Stimulated activated CD8-positive, alpha-beta memory T cell treated with anti-CD3 and anti-CD28 coated beads, Interleukin-15, amount 100 ng/mL, for 48 hours (primary cell): ENCODE results near the gene ATRNL1.
"Not testable (repeated sequence)": the region's sequence is repeated elsewhere in the genome, so short reads cannot be mapped to it uniquely, and the experiment has no call there.

ENCODE experiments used
- DNase-seq, 2 donors: peaks; one replicate each; pipeline ENCODE4 v3.0.0-alpha.2; 2020; ENCODE audit warnings: low read depth in 2 of 2

The ATRNL1 gene

DNA sequence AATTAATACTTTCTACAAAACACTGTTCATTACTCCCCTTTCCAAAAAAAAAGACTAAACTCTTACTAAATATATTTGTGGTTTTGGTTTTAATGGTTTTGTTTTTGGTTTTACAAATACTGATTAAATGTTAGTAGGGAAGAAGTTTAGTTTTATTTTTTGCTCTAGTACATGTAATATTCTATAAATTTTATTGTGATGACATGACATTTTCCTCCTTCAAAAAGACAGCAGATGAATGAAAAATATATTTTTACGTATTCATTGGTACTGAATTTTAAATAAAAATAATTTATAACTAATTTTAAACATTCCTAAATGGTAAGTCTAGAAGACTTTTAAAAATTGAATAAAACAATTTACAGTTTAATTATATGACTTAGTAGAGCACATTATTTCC is 667.0 kb downstream of the ATRNL1 start:
- no peak for DNase-seq

DNA sequence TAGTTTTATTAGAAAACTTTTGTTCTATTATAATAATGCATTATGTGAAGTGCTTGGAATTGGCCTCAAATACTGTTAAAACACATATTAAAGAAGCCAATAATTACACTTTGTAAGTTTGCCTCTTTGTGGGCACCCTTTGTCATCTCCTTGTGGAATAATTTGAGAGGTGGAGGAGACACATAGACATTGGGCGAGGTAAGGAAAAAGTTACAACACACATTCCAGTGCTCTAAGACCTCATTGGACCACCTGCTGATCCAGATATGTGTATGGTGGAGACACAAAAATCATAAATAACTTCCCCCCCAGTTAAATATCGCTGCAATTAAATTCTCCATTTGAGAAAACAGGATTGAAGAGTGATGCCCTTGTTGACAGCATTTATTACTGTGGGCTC is 668.0 kb downstream of the ATRNL1 start:
- no peak for DNase-seq

- no peak for DNase-seq
Measured at GRCh38 chr10:115762029-115762428, 668.9 kb downstream of the ATRNL1 start.

GRCh38 chr10:115771755-115772154 is 678.6 kb downstream of the ATRNL1 start:
- DNase-seq = no peak

DNA sequence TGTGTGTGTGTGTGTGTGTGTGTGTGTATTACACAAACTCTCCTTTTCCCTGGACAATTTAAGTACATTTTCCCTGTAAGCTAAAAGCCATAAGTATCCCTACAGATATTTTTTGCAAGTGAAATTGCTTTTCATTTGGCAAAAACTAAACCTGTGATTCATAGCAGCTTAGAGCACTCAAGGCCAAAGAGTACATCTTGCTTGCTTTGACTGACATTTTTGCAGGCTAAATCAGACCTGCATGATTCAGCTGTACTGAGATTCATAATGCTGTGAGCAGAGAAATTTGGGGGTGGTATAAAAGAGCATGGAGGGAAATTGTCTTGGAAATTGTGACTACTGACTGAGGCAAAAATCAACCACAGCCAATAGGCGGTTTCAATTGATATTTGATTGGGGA is 679.4 kb downstream of the ATRNL1 start:
- DNase-seq = no peak

- no peak for DNase-seq
Measured at GRCh38 chr10:115773832-115774231, 680.7 kb downstream of the ATRNL1 start.

- no peak for DNase-seq
Measured at GRCh38 chr10:115774721-115775120, 681.6 kb downstream of the ATRNL1 start.

DNA sequence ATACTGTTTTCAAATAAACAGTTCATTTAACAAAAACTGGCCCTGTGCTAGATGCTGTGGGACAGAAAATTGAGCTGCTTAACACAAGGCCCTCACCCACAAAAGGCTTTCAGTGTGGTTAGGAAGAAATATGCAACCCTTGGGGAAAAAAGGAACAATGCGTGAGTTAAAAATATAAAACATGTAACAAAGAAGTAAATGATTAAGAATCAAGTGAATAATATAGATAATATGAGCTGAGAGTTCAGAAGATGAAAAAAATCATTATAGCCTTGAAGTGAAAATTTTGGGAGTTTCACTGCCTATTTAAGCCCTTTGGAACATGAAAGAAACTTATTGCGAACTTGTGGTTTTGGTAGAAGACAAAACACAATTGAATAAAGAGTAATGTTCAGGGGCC is 684.5 kb downstream of the ATRNL1 start:
- no peak for DNase-seq

DNA sequence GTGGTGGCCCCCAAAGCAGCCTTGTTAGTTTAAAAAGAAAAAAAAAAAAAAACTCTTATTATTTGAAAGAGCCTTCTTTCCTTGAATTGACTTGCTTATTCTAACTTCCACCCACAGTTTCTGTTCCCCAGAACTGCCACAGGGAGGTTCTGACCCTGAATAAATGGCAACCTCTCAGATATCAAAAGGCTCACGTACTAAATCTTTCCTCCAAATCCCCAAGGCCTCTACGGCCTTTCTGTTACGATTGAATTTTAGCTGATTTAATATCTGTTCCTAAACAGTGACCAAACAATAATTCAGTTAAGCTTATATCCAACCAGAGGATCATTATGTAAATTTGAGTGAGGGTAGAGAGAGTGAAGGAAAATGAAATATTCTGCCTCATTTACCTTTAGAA is 697.1 kb downstream of the ATRNL1 start:
- DNase-seq = no peak

- no peak for DNase-seq
Measured at GRCh38 chr10:115795964-115796363, 702.8 kb downstream of the ATRNL1 start.

- no peak for DNase-seq
Measured at GRCh38 chr10:115801457-115801856, 708.3 kb downstream of the ATRNL1 start.

GRCh38 chr10:115801992-115802391 is 708.8 kb downstream of the ATRNL1 start:
- no peak for DNase-seq

DNA sequence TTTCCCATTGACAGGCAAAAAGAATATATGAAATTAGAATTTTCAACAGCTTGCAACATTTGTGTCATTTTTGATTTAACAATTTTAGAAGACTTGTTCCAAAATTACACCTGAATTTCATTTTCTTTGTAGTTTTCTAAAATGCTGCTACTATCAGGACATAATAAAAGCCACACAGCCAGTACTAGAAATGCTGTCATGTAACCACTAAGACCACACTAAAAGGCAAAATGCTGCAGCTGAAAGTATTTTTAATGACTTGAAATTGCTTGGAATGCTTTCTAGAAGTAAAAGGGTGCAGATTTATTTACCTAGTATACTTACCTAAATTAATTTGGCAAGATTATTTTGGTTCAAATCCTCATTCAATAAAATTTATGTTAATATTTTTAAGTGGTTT is 709.7 kb downstream of the ATRNL1 start:
- no peak for DNase-seq

- DNase-seq = no peak
Measured at GRCh38 chr10:115814542-115814941, 721.4 kb downstream of the ATRNL1 start.

- no peak for DNase-seq
Measured at GRCh38 chr10:115818012-115818411, 724.8 kb downstream of the ATRNL1 start.

- no peak for DNase-seq
Measured at GRCh38 chr10:115826396-115826795, 733.2 kb downstream of the ATRNL1 start.

DNA sequence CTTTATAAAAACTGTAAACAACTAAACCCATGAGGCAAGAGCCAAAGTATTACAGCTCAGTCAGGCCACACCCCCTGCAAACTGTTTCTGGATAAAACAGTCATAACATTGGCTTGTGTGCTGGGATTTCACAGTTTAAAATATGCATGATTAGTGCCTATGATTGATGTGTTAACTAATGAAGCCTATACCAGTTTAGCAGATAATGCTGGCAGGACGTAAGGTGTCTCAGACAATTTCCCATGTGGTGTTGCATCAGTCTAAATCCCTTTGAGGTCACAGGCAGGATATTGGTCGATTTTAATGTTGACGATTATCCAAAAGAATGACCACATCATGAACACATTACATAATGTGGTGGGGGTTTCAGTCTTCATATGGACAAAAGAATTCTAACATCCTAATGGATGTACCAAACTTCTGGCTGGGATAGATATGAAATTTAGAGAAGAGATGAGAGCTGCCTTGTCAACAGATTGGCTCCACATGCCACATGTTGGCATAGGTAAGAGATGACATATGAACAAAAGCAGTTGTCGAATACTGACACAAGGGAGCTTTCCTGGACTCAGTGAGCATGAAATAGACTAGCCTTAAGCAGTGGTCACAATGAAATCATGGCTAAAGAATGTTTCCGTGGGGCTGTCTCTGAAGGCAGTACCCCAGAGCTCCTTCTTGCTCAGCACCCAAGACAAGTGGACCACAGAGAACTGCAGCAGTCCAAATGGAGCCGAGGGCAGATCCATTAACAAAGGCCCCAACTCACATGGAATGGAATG is 734.3 kb downstream of the ATRNL1 start:
- DNase-seq = no peak

- not testable (repeated sequence) for DNase-seq
Measured at GRCh38 chr10:115828182-115828581, 735.0 kb downstream of the ATRNL1 start.

GRCh38 chr10:115829521-115830205 is 736.5 kb downstream of the ATRNL1 start:
- DNase-seq = no peak

DNA sequence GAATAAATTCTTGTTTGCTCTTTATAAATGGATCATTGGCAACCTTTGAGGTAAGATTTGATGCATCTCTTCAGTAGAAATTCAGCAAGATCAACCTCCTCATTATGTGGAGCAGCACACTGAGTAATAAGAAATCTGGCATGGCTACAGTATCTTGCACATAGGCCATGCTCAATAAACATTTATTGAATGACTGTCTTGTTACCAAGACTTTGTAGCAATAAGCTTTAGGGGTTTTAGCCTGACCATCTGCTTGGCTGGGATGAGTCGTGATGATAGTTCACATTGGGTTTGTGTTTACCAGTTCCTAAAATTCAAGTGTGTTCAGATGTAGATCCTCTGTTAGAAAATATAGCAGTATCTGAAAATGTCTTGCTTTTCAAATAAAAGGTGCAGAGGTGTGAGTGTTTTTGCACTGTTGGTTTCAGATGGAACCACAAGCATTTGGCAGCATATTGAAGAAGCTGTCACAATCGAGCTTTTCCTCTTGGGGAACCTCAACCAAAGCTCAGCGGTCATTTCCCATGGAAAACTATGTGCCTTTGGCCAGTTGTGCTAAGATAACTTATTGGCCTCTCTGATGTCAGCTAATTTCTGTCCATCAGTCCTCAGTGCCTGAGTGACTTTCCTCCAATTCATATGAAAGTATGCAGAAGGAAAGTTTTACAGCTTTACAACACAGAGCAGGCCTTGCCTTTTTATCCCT is 737.3 kb downstream of the ATRNL1 start:
- no peak for DNase-seq

DNA sequence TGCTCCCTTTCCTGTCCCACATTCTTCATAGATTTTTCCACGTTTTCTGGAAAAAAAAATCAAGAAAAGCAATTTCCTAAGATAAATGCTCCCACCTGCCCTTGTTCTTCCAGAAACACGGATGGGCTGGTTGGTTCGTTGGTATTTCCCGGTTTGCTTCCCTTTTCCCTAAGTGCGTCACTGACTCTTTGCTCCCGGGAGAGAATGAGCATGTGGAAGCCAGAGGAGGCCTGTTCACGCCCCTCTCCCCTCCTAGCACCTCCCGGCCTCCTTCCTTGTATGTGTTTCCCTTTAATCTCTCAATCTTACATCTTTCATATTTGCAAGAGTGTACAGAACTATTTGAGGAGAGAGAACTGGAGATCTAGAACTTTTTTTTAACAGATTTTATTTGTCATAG is 737.9 kb downstream of the ATRNL1 start:
- no peak for DNase-seq

DNA sequence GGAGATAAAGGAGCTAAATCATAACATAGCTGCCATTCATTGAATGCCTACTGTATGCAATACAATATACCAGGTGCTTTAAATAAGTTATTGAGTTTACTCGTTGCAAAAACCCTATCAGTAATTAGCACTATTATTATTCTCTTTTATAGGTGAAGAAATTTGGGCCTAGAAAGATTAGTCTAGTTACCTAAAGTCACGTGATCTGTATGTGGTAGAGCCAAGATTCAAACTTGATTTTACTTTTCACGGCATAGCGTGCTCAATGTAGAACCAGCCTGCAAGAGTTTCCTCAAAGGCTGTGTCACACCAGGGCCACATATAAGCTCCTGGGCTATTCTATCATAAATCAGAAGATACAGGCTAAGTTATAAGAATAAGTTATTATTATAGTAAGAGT is 740.0 kb downstream of the ATRNL1 start:
- DNase-seq = no peak

DNA sequence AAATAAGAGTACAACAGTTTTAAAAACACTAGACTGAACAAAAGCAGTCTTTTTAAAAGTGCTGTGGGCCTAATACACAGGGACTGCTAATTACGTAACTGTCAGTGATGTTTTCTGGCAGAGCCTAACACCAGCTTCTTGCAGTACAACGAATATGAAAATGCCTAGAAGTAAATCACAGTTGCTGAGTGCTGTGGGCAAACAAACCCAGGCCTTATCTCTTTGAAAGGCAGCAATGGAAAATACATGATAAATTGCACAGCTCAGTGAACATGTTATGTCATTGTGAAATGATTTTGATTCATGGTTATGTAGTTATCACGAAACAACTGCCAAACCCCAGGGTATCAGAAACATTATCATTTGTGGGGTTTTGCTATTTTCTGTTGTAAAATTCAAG is 751.4 kb downstream of the ATRNL1 start:
- DNase-seq = no peak
